ENCODE measurements around the gene MRPL58.
"Not testable (repeated sequence)": the region's sequence is repeated elsewhere in the genome, so short reads cannot be mapped to it uniquely, and the experiment has no call there.

MRPL58 gene

DNA sequence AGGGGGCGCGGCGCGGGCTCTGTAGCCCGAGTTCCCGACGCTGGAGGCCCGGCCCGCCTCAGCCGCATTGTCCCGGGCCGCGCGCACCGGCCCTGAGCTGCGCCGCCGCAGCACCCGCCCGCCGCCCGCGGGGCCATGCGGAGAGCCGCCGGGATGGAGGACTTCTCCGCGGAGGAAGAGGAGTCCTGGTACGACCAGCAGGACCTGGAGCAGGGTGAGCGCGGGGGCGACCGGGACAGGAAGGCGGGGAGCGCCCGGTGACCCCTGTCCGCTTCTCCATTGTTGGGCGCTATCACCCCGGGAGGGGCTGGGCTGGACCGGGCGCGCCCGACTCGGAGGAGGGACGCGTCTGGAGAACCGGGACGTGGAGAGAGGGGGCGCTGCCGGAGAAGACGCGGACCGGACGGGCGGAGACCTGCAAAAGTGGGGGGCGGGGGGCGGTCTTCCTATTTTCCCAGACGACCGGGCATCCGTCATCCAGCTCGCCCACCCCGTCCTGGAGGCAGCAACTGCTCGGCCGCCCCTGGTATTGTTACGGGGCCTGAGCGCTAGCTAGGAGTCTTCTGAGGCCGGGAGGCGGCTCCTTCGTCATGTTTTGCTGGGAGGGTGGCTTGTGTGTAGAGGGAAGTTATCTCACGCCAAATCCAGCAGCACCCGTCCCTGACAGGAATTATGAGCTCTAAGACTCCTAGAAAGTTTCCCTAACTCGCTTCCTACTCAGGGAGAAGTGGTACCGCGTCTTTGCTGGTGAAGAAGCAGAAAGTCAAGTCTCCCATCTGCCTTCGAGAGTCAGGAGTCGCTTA is 24.4 kb upstream of the MRPL58 start:
- DNase-seq = no peak

- no peak for DNase-seq
These were observed 21.8 kb upstream of the MRPL58 start for GRCh38 chr17:74990581-74991105.

DNA sequence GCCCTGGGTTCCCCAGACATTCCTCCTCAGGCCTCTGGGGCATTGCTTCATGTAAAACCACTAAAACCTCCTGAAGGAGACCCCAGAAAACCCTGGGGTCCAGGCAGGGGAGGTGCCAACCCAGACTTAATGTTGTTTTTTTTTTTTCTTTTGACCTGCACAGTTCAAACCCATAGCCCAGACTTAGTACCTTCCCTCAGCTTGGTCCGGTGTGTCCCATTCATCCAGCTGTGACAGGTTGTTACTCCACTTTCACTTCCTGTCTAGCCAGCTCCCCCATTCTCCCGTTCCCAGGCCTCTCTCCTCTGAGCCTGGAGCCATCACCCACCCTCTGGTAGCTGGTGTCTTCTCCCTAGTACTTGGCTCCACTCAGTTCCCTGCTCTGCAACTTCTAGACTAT is 20.2 kb upstream of the MRPL58 start:
- DNase-seq = no peak

GRCh38 chr17:74994440-74994839 is 18.0 kb upstream of the MRPL58 start:
- no peak for DNase-seq

DNA sequence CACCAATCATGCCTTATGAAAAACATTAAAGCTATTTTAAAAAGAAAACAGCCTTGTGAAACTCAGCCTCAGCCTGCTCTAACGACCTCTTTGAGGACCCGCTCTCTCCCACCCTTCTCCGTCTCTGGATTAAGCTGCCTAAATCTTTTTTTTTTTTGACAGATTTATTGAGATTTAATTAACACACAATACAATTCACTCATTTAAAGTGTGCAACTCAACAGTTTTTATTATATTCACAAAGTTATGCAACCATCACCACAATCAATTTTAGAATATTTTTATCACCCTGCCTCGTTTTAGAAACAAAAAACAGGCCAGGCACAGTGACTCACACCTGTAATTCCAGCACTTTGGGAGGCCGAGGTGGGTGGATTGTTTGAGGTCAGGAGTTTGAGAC is 16.6 kb upstream of the MRPL58 start:
- no peak for DNase-seq

DNA sequence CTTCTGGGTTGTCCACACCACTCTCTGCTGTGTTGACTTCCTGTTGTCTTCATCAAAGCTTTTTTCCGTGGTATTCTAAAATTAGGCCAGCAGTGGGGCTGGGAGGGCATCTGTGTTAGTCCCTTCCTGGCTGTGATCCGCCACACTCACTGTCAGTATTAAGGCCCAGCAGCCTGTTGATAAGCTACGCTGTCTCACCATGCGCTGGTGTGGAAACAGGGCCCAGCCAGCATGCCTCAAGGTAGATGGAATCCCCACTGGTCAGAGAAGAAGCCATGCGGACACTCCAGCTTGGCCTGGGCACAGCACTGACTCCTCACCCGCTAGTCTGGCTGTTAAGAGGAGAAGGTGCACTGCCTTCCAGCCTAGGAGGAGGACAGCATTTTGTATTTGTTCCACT is 13.7 kb upstream of the MRPL58 start:
- no peak for DNase-seq

- no peak for DNase-seq
These were observed 12.9 kb upstream of the MRPL58 start for GRCh38 chr17:74999523-74999922.

GRCh38 chr17:75001915-75002843 is 10.3 kb upstream of the MRPL58 start:
- no peak for DNase-seq

GRCh38 chr17:75003070-75003956 is 9.2 kb upstream of the MRPL58 start:
- no peak for DNase-seq

DNA sequence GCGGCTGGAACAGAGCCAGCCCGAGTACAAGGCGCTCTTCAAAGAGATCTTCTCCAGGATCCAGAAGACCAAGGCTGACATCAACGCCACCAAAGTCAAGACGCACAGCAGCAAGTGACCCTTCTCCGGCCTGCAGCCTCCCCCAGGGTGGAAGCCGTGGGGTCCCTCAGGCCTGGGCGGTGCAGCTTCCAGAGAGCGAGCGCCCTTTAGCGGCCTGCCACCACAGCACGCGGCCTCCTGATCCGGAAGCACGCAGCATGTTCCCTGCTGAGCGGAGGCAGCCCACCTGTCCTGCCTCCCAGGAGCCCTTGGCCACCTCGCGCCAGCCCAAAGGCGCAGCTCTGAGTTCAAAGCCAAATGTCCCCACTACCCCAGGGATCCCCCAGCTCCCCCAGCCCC is 8.5 kb upstream of the MRPL58 start:
- no peak for DNase-seq

DNA sequence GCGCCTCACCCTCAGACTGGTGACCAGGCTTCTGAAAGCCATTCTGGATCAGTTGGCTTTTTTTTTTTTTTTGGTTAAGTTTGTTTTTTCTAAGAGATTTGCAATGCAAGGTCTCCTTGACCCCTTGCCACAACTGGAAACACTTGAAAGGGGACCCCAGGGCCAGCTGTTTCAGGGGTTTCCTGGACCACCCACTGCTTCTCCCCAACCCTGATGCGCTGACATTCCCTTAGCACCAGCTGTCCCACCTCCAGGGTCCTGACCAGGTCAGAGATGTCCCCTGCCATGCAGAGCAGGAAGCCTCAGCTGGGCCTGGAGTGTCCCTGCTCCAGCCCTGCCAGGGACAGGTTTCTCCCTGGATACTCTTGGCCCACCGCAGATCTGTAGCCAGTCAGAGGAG is 8.1 kb upstream of the MRPL58 start:
- DNase-seq = no peak

DNA sequence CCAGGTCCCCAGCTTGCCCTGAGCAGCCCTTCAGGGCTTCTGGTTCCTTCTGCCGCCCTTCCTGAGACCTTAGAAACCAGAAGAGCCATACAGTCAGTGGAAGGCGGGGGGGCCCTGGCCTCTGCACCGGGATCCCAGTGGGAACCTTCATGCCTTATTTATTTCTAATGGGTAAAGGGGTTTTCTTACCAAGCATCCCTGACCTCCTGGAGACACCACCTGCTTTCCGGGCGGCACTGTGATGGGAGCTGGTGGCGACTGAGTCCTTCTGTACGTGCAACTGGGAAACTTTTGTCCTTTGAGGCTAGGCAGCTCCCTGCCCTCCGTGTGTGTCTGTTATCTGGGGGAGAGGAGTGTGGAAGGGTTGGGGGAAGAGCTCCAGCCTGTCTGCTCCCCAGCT is 7.2 kb upstream of the MRPL58 start:
- no peak for DNase-seq

DNA sequence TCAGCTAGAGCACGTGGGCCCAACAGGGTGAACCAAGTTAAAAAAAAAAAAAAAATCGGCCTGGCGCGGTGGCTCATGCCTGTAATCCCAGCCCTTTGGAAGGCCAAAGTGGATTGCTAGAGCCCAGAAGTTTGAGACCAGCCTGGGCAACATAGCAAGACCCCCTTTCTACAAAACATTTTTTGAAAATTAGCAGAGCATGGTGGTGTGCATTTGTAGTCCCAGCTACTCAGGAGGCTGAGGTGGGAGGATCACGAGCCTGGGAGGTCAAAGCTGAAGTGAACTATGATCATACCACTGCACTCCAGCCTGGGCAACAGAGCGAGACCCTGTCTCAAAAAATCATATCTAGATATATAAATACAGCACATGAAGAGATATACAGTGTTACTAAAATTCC is 6.4 kb upstream of the MRPL58 start:
- not testable (repeated sequence) for DNase-seq

DNA sequence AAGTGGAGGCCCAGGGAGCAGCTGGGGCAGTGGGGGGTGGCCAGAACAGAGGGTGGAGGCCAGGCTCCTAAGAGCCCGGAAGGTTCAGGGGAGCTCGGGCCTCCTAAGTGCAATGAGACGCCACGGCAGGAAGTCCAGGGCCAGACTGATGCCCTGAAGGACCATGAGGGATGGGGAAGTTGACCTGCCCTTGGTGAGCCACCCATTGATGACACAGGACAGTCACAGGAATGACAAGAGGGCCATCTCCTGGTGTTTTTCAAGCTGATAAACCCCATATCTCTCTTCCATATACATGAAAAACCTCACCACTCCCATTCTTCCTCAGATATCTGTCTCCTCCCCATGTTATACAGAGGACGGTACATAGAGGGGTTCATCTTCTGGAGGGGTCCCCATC is 5.8 kb upstream of the MRPL58 start:
- no peak for DNase-seq

GRCh38 chr17:75008373-75008772 is 4.1 kb upstream of the MRPL58 start:
- no peak for DNase-seq

- DNase-seq = no peak
These were observed 3.2 kb upstream of the MRPL58 start for GRCh38 chr17:75009139-75009724.

- no peak for DNase-seq
These were observed 1.6 kb upstream of the MRPL58 start for GRCh38 chr17:75010683-75011400.

GRCh38 chr17:75011401-75012095 is 922 bp upstream of the MRPL58 start:
- no peak for DNase-seq

DNA sequence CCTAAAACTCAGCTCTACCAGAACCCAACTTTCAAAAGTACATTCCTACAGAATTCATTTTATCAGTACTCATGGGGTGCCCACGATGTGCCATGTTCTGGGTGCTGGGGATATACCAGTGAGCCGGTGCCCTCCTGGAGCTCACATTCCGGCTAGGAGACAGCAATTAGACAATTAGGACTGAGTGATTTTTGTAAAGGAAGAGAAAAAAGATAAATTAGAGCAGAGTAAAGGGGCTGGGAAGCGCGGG is 449 bp upstream of the MRPL58 start:
- DNase-seq = no peak

- no peak for DNase-seq
These were observed 656 bp downstream of the MRPL58 start for GRCh38 chr17:75013092-75013559.

DNA sequence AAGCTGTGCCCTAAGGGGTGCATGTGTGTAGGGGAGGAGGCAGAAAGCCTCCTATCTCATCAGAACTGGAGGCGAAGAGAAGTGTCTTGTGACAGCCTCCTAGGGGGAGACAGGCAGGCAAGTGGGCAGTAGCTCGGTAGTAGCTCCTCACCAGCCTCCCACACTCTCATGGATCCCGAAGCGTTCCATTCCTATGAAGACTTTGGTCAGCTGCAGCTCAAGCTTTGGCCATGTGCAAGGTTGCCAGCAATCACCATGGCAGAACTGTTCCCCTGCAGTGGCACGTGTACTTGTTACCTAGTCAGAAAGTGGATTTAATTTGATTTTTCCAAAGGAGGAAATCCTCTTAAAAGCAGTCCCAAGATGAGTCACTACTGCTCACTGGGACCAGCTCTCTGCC is 6.7 kb downstream of the MRPL58 start:
- no peak for DNase-seq

Measured in activated naive CD4-positive, alpha-beta T cell (primary cell).